Fibroblast of lung (primary cell): ENCODE results near the gene CCDC60. TPM values are rescaled to one million over a fixed set of nuclear protein-coding genes. Genes with fewer than 3 reads are reported as not detected.

ENCODE experiments used
- DNase-seq, 2 donors: peaks; one replicate each; pipeline versions ENCODE4 v3.0.0 to v3.0.0-alpha.2; 2010; ENCODE audit warnings: low read depth in 2 of 2
- H2AFZ ChIP-seq: 2 replicates; pipeline ENCODE4 v1.5.1; 2012; ENCODE audit warnings: low read length, control low read depth, inconsistent platforms
- H3K27ac ChIP-seq: 2 replicates; pipeline ENCODE4 v1.5.1; 2011; ENCODE audit warnings: low read length, control low read depth; ENCODE audit not compliant: insufficient read depth
- H3K27me3 ChIP-seq: 2 replicates; pipeline ENCODE4 v1.5.1; 2011; ENCODE audit warnings: mild to moderate bottlenecking, low read length; ENCODE audit not compliant: control insufficient read depth, insufficient read depth
- H3K36me3 ChIP-seq: 2 replicates; pipeline ENCODE4 v1.5.1; 2011; ENCODE audit warnings: low read length; ENCODE audit not compliant: control insufficient read depth, insufficient read depth
- H3K4me1 ChIP-seq: 2 replicates; pipeline ENCODE4 v1.5.1; 2011; ENCODE audit warnings: low read length; ENCODE audit not compliant: control insufficient read depth, insufficient read depth; ENCODE audit errors: extremely low read depth
- H3K4me2 ChIP-seq: 2 replicates; pipeline ENCODE4 v1.5.1; 2011; ENCODE audit warnings: low read length, control low read depth; ENCODE audit not compliant: insufficient read depth; ENCODE audit errors: extremely low read depth
- H3K4me3 ChIP-seq, 4 experiments: fragments of 200-600 bp in 1 of 4; sonication (generic) in 1 of 4; replicated peaks in 1 of 4; 2 replicates each; pipeline ENCODE4 v1.5.1; 2011 to 2016; ENCODE audit warnings: low read length in 4 of 4, low read depth in 3 of 4, mild to moderate bottlenecking in 3 of 4, control low read depth in 2 of 4, inconsistent platforms in 1 of 4, mixed read lengths in 1 of 4; ENCODE audit not compliant: insufficient read depth in 1 of 4; ENCODE audit errors: control extremely low read depth in 1 of 4
- H3K79me2 ChIP-seq: 2 replicates; pipeline ENCODE4 v1.5.1; 2012; ENCODE audit warnings: mild to moderate bottlenecking, low read length, inconsistent platforms; ENCODE audit not compliant: control insufficient read depth, insufficient read depth
- H3K9ac ChIP-seq: 2 replicates; pipeline ENCODE4 v1.5.1; 2011; ENCODE audit warnings: mild to moderate bottlenecking, low read length, control low read depth; ENCODE audit not compliant: insufficient read depth
- H3K9me3 ChIP-seq: 2 replicates; pipeline ENCODE4 v1.5.1; 2012; ENCODE audit warnings: low read depth, low read length; ENCODE audit not compliant: control insufficient read depth, insufficient read depth
- H4K20me1 ChIP-seq: 2 replicates; pipeline ENCODE4 v1.5.1; 2011; ENCODE audit warnings: low read length; ENCODE audit not compliant: control insufficient read depth, insufficient read depth; ENCODE audit errors: extremely low read depth
- EZH2 ChIP-seq: IDR thresholded peaks from 2 replicates; pipeline ENCODE4 v1.5.1; 2012; ENCODE audit warnings: low read length, control low read depth, mild to moderate bottlenecking; ENCODE audit errors: missing control alignments
- polyA plus RNA-seq, 2 donors: library from polyadenylated mRNA; depleted of rRNA in 1 of 2; stranded (reverse) in 1 of 2; unstranded in 1 of 2; fragments of >200 nt; gene quantifications; 2 replicates each; pipeline ENCODE4 v1.2.1, GENCODE V29; 2011 to 2012; ENCODE audit warnings: missing spikeins in 1 of 2
- total RNA-seq: library from RNA; depleted of rRNA; stranded (reverse); fragments of >200 nt; gene quantifications from 2 replicates; pipeline ENCODE4 v1.2.1, GENCODE V29; 2014
- TF ChIP-seq, protein P1 (sequence below), 2 donors: IDR thresholded peaks in 1 of 2; conservative IDR thresholded peaks in 1 of 2; 1 replicate in 1 of 2; 2 replicates in 1 of 2; pipeline ENCODE4 v1.5.1; 2011 to 2012; ENCODE audit warnings: low read length in 2 of 2, control low read depth in 1 of 2, inconsistent platforms in 1 of 2, low read depth in 1 of 2, mild to moderate bottlenecking in 1 of 2

Gene CCDC60
- total and polyA plus RNA-seq, 2 donors (not counting 1 experiment from before 2014, with no cell fraction given) = not detected

DNA sequence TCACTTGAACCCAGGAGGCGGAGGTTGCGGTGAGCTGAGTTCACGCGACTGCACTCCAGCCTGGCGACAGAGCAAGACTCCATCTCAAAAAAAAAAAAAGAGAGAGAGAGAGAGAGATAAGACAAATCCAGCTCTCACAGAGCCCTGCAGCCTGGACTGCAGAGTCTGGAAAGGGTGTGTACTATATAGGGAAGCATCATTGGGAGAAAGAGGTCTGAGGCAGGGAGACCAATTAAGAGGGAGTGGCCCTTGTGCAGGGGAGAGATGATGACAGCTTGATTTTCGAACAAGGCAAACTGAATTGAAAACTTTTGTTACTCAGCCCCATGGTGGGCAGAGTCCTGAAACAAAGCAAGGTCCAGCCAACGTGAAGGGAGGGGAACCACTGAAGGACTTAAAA lies 116.2 kb downstream of the CCDC60 start:
- no peak for DNase-seq
- TF ChIP-seq EZH2 = no peak
- TF ChIP-seq, protein P1, sequence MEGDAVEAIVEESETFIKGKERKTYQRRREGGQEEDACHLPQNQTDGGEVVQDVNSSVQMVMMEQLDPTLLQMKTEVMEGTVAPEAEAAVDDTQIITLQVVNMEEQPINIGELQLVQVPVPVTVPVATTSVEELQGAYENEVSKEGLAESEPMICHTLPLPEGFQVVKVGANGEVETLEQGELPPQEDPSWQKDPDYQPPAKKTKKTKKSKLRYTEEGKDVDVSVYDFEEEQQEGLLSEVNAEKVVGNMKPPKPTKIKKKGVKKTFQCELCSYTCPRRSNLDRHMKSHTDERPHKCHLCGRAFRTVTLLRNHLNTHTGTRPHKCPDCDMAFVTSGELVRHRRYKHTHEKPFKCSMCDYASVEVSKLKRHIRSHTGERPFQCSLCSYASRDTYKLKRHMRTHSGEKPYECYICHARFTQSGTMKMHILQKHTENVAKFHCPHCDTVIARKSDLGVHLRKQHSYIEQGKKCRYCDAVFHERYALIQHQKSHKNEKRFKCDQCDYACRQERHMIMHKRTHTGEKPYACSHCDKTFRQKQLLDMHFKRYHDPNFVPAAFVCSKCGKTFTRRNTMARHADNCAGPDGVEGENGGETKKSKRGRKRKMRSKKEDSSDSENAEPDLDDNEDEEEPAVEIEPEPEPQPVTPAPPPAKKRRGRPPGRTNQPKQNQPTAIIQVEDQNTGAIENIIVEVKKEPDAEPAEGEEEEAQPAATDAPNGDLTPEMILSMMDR (conservative IDR thresholded peaks at IDR 0.05 in 1 of 2, IDR thresholded peaks at IDR 0.05 in 1 of 2; ENCODE audit: low read depth in 1 of 2, low read length in 2 of 2) = no peak

DNA sequence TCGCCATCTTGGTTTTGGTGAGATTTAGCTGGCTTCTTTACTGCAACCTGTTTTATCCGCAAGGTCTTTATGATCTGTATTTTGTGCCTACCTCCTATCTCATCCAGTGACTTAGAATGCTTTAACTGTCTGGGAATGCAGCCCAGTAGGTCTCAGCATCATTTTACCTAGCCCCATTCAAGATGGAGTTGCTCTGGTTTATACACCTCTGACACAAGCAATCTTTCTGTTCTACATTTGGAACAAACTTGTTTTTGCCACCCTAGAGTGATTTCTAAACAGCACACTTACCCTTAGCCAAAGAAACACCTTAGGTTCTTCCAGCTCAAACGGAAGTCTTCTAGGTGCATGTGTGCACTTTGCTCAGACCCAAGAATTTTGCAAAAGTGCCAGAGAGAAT lies 122.3 kb downstream of the CCDC60 start:
- Histone ChIP-seq H3K4me3 (no peak overlapping the region), H2AFZ (no peak overlapping the region), H3K9ac (no peak overlapping the region), H3K36me3 (no peaks in the 10 kb centered on the region), H3K27me3 (no peaks in the 10 kb centered on the region), H3K4me2 (no peak overlapping the region), H3K9me3 (no peaks in the 10 kb centered on the region), H3K27ac (no peak overlapping the region), H3K79me2 (no peaks in the 10 kb centered on the region), H4K20me1 (no peaks in the 10 kb centered on the region), H3K4me1 (no peaks in the 10 kb centered on the region)
- TF ChIP-seq, protein P1 (conservative IDR thresholded peaks at IDR 0.05 in 1 of 2, IDR thresholded peaks at IDR 0.05 in 1 of 2; ENCODE audit: low read depth in 1 of 2, low read length in 2 of 2) = no peak
- TF ChIP-seq EZH2 = no peak
- DNase-seq = no peak

More for the DNA sequence above, 116.2 kb downstream of the CCDC60 start:
- no peak overlapping the region for H3K4me3 ChIP-seq
- no peak overlapping the region for H2AFZ ChIP-seq
- no peaks in the 10 kb centered on the region for H3K27me3 ChIP-seq
- H3K4me1 ChIP-seq = no peaks in the 10 kb centered on the region
- H3K36me3 ChIP-seq = no peaks in the 10 kb centered on the region
- H3K27ac ChIP-seq = no peak overlapping the region
- no peaks in the 10 kb centered on the region for H4K20me1 ChIP-seq
- H3K9ac ChIP-seq = no peak overlapping the region
- no peaks in the 10 kb centered on the region for H3K79me2 ChIP-seq
- H3K4me2 ChIP-seq = no peak overlapping the region
- H3K9me3 ChIP-seq = no peaks in the 10 kb centered on the region

GRCh38 chr12:119457271-119457670 lies 122.7 kb downstream of the CCDC60 start:
- TF ChIP-seq, protein P1 (conservative IDR thresholded peaks at IDR 0.05 in 1 of 2, IDR thresholded peaks at IDR 0.05 in 1 of 2; ENCODE audit: low read depth in 1 of 2, low read length in 2 of 2) = no peak
- no peak for TF ChIP-seq EZH2
- no peak overlapping the region for H3K9ac ChIP-seq
- no peaks in the 10 kb centered on the region for H3K9me3 ChIP-seq
- no peaks in the 10 kb centered on the region for H3K79me2 ChIP-seq
- no peak overlapping the region for H3K27ac ChIP-seq
- H3K27me3 ChIP-seq = no peaks in the 10 kb centered on the region
- H3K4me2 ChIP-seq = no peak overlapping the region
- H3K4me3 ChIP-seq = no peak overlapping the region
- H3K4me1 ChIP-seq = no peaks in the 10 kb centered on the region
- no peak overlapping the region for H2AFZ ChIP-seq
- H3K36me3 ChIP-seq = no peaks in the 10 kb centered on the region
- DNase-seq = no peak
- no peaks in the 10 kb centered on the region for H4K20me1 ChIP-seq
